NCI-H1930 (cell line): ENCODE measurements around the gene IP6K1.
"Not testable (repeated sequence)": the region's sequence is repeated elsewhere in the genome, so short reads cannot be mapped to it uniquely, and the experiment has no call there.

Source experiments
- DNase-seq, 2 experiments: peaks; one replicate each; lab custom pipeline; 2025; lab: John Stamatoyannopoulos, UW

The IP6K1 gene

GRCh38 chr3:49786357-49787181 lies at the start of gene IP6K1:
TSS of gene IP6K1 (minus strand) at chr3:49786542. CDS start at chr3:49748040, 38,502 bp downstream.
- peak; percentile 96 to 97 for DNase-seq

GRCh38 chr3:49831341-49831740 lies 45.0 kb upstream of the IP6K1 start:
- no peak for DNase-seq

- DNase-seq = no peak
These were observed 39.7 kb upstream of the IP6K1 start for GRCh38 chr3:49826016-49826415.

GRCh38 chr3:49823131-49823530 lies 36.8 kb upstream of the IP6K1 start:
- not testable (repeated sequence) for DNase-seq

GRCh38 chr3:49813497-49814174 lies 27.3 kb upstream of the IP6K1 start, which contains the start of gene UBA7:
TSS of gene UBA7 (minus strand) at chr3:49813953. CDS start at chr3:49813787, 166 bp downstream.
- no peak for DNase-seq

GRCh38 chr3:49812916-49813496 lies 26.7 kb upstream of the IP6K1 start:
- no peak for DNase-seq

GRCh38 chr3:49807431-49808114 lies 21.2 kb upstream of the IP6K1 start:
- DNase-seq = no peak

- no peak for DNase-seq
These were observed 20.5 kb upstream of the IP6K1 start for GRCh38 chr3:49806850-49807249.

GRCh38 chr3:49805897-49806701 lies 19.8 kb upstream of the IP6K1 start:
- no peak for DNase-seq

GRCh38 chr3:49805367-49805782 lies 19.0 kb upstream of the IP6K1 start:
- DNase-seq = no peak

GRCh38 chr3:49804141-49805041 lies 18.0 kb upstream of the IP6K1 start:
- no peak for DNase-seq

- DNase-seq = no peak
These were observed 17.3 kb upstream of the IP6K1 start for GRCh38 chr3:49803465-49804140.

GRCh38 chr3:49802719-49803464 lies 16.6 kb upstream of the IP6K1 start, which contains the start of gene INKA1:
TSS of gene INKA1 (plus strand) at chr3:49803261. CDS start at chr3:49803393, 132 bp downstream.
- peak; percentile 66 to 79 for DNase-seq

- no peak for DNase-seq
These were observed 14.8 kb upstream of the IP6K1 start for GRCh38 chr3:49801160-49801559.

- no peak for DNase-seq
These were observed 13.4 kb upstream of the IP6K1 start, which contains the start of gene CDHR4 for GRCh38 chr3:49799761-49800160. TSS of gene CDHR4 (minus strand) at chr3:49799873. CDS start at chr3:49799812, 61 bp downstream.

- DNase-seq = no peak
These were observed 12.8 kb upstream of the IP6K1 start for GRCh38 chr3:49799105-49799504.

- no peak for DNase-seq
These were observed 8.9 kb upstream of the IP6K1 start for GRCh38 chr3:49794926-49795905.
